Activated naive CD4-positive, alpha-beta T cell treated with anti-CD3 and anti-CD28 coated beads, Interleukin-2, amount 50 U/mL, for 24 hours (primary cell): ENCODE data around the gene NUP133.
"Not testable (repeated sequence)": the region's sequence is repeated elsewhere in the genome, so short reads cannot be mapped to it uniquely, and the experiment has no call there.

ENCODE experiments used
- H3K27ac Mint-ChIP-seq: one replicate; pipeline ENCODE4 v1.8.0; 2021; ENCODE audit warnings: mild to moderate bottlenecking, mixed read lengths
- H3K27me3 Mint-ChIP-seq: one replicate; pipeline ENCODE4 v1.8.0; 2021; ENCODE audit warnings: mixed read lengths
- H3K36me3 Mint-ChIP-seq: one replicate; pipeline ENCODE4 v1.8.0; 2021; ENCODE audit warnings: mixed read lengths
- H3K4me1 Mint-ChIP-seq: one replicate; pipeline ENCODE4 v1.8.0; 2021; ENCODE audit warnings: mixed read lengths
- H3K4me3 Mint-ChIP-seq: one replicate; pipeline ENCODE4 v1.8.0; 2021; ENCODE audit warnings: mild to moderate bottlenecking, mixed read lengths
- H3K9me3 Mint-ChIP-seq: one replicate; pipeline ENCODE4 v1.8.0; 2021; ENCODE audit warnings: mixed read lengths

Gene NUP133

GRCh38 chr1:229529639-229530038 lies 21.5 kb upstream of the NUP133 start:
- Mint-ChIP-seq H3K27ac (no peak overlapping the region), H3K36me3 (peaks cover 20% of the 10 kb centered on the region), H3K4me3 (no peak overlapping the region), H3K9me3 (no peaks in the 10 kb centered on the region), H3K4me1 (no peaks in the 10 kb centered on the region), H3K27me3 (no peaks in the 10 kb centered on the region)

GRCh38 chr1:229526695-229527094 lies 18.6 kb upstream of the NUP133 start:
- H3K27ac Mint-ChIP-seq, result no peak overlapping the region
- peaks cover 18% of the 10 kb centered on the region for H3K36me3 Mint-ChIP-seq
- H3K4me3 Mint-ChIP-seq, result no peak overlapping the region
- H3K4me1 Mint-ChIP-seq, result no peaks in the 10 kb centered on the region
- no peaks in the 10 kb centered on the region for H3K27me3 Mint-ChIP-seq
- H3K9me3 Mint-ChIP-seq, result no peaks in the 10 kb centered on the region

GRCh38 chr1:229523052-229523451 lies 14.9 kb upstream of the NUP133 start:
- no peak overlapping the region for H3K27ac Mint-ChIP-seq
- H3K36me3 Mint-ChIP-seq, result peaks cover 9% of the 10 kb centered on the region
- no peaks in the 10 kb centered on the region for H3K4me1 Mint-ChIP-seq
- H3K27me3 Mint-ChIP-seq, result no peaks in the 10 kb centered on the region
- H3K4me3 Mint-ChIP-seq, result no peak overlapping the region
- H3K9me3 Mint-ChIP-seq, result no peaks in the 10 kb centered on the region

- Mint-ChIP-seq H3K9me3 (no peaks in the 10 kb centered on the region), H3K27me3 (no peaks in the 10 kb centered on the region), H3K27ac (peak overlapping the region; percentile 41), H3K4me3 (no peak overlapping the region), H3K4me1 (peaks cover 8% of the 10 kb centered on the region), H3K36me3 (no peaks in the 10 kb centered on the region)
Measured at GRCh38 chr1:229514578-229515275, 6.6 kb upstream of the NUP133 start.

GRCh38 chr1:229511625-229512024 lies 3.5 kb upstream of the NUP133 start:
- H3K4me3 Mint-ChIP-seq, H3K9me3 Mint-ChIP-seq, H3K27me3 Mint-ChIP-seq, H3K36me3 Mint-ChIP-seq, H3K27ac Mint-ChIP-seq: not testable (repeated sequence)
- peaks cover 30% of the 10 kb centered on the region for H3K4me1 Mint-ChIP-seq

- not testable (repeated sequence) for H3K4me3 Mint-ChIP-seq, H3K9me3 Mint-ChIP-seq, H3K36me3 Mint-ChIP-seq, H3K27ac Mint-ChIP-seq, H3K27me3 Mint-ChIP-seq
- H3K4me1 Mint-ChIP-seq, result peaks cover 31% of the 10 kb centered on the region
Measured at GRCh38 chr1:229511201-229511600, 3.1 kb upstream of the NUP133 start.

- peak overlapping the region; percentile 97 for H3K4me3 Mint-ChIP-seq
- H3K4me1 Mint-ChIP-seq, result peaks cover 33% of the 10 kb centered on the region
- no peaks in the 10 kb centered on the region for H3K27me3 Mint-ChIP-seq
- peak overlapping the region; percentile 99 for H3K27ac Mint-ChIP-seq
- no peaks in the 10 kb centered on the region for H3K9me3 Mint-ChIP-seq
- no peaks in the 10 kb centered on the region for H3K36me3 Mint-ChIP-seq
Measured at GRCh38 chr1:229509576-229509975, 1.4 kb upstream of the NUP133 start.

- no peaks in the 10 kb centered on the region for H3K9me3 Mint-ChIP-seq
- no peaks in the 10 kb centered on the region for H3K36me3 Mint-ChIP-seq
- no peaks in the 10 kb centered on the region for H3K27me3 Mint-ChIP-seq
- peak overlapping the region; percentile 99 for H3K27ac Mint-ChIP-seq
- peak overlapping the region; percentile 97 for H3K4me3 Mint-ChIP-seq
- H3K4me1 Mint-ChIP-seq, result peaks cover 35% of the 10 kb centered on the region
Measured at GRCh38 chr1:229508823-229509337, 739 bp upstream of the NUP133 start.

- peaks cover 35% of the 10 kb centered on the region for H3K4me1 Mint-ChIP-seq
- peak overlapping the region; percentile 92 for H3K27ac Mint-ChIP-seq
- H3K4me3 Mint-ChIP-seq, result peak overlapping the region; percentile 97
- H3K9me3 Mint-ChIP-seq, result no peaks in the 10 kb centered on the region
- no peaks in the 10 kb centered on the region for H3K27me3 Mint-ChIP-seq
- no peaks in the 10 kb centered on the region for H3K36me3 Mint-ChIP-seq
Measured at GRCh38 chr1:229507502-229507901, 639 bp downstream of the NUP133 start.

GRCh38 chr1:229506633-229507032 lies 1.5 kb downstream of the NUP133 start:
- peak overlapping the region; percentile 97 for H3K4me3 Mint-ChIP-seq
- no peaks in the 10 kb centered on the region for H3K36me3 Mint-ChIP-seq
- H3K27me3 Mint-ChIP-seq, result no peaks in the 10 kb centered on the region
- H3K9me3 Mint-ChIP-seq, result no peaks in the 10 kb centered on the region
- peak overlapping the region; percentile 59 for H3K27ac Mint-ChIP-seq
- H3K4me1 Mint-ChIP-seq, result peaks cover 35% of the 10 kb centered on the region

GRCh38 chr1:229495782-229496181 lies 12.4 kb downstream of the NUP133 start:
- no peak overlapping the region for H3K27ac Mint-ChIP-seq
- no peaks in the 10 kb centered on the region for H3K9me3 Mint-ChIP-seq
- H3K27me3 Mint-ChIP-seq, result no peaks in the 10 kb centered on the region
- no peaks in the 10 kb centered on the region for H3K4me1 Mint-ChIP-seq
- no peak overlapping the region for H3K4me3 Mint-ChIP-seq
- peaks cover 17% of the 10 kb centered on the region for H3K36me3 Mint-ChIP-seq

GRCh38 chr1:229487181-229487580 lies 21.0 kb downstream of the NUP133 start:
- H3K27ac Mint-ChIP-seq, result no peak overlapping the region
- no peak overlapping the region for H3K4me3 Mint-ChIP-seq
- no peaks in the 10 kb centered on the region for H3K9me3 Mint-ChIP-seq
- H3K4me1 Mint-ChIP-seq, result peaks cover 1% of the 10 kb centered on the region
- H3K27me3 Mint-ChIP-seq, result no peaks in the 10 kb centered on the region
- peaks cover 20% of the 10 kb centered on the region for H3K36me3 Mint-ChIP-seq

- H3K9me3 Mint-ChIP-seq, result no peaks in the 10 kb centered on the region
- peaks cover 20% of the 10 kb centered on the region for H3K36me3 Mint-ChIP-seq
- no peaks in the 10 kb centered on the region for H3K27me3 Mint-ChIP-seq
- H3K4me1 Mint-ChIP-seq, result peaks cover 4% of the 10 kb centered on the region
- no peak overlapping the region for H3K4me3 Mint-ChIP-seq
- H3K27ac Mint-ChIP-seq, result no peak overlapping the region
Measured at GRCh38 chr1:229485318-229485717, 22.8 kb downstream of the NUP133 start.

GRCh38 chr1:229482511-229482910 lies 25.6 kb downstream of the NUP133 start:
- Mint-ChIP-seq H3K27me3 (no peaks in the 10 kb centered on the region), H3K9me3 (no peaks in the 10 kb centered on the region), H3K4me3 (no peak overlapping the region), H3K36me3 (peaks cover 23% of the 10 kb centered on the region), H3K4me1 (peaks cover 12% of the 10 kb centered on the region), H3K27ac (no peak overlapping the region)

GRCh38 chr1:229480495-229480894 lies 27.6 kb downstream of the NUP133 start:
- no peak overlapping the region for H3K27ac Mint-ChIP-seq
- H3K9me3 Mint-ChIP-seq, result no peaks in the 10 kb centered on the region
- H3K4me3 Mint-ChIP-seq, result no peak overlapping the region
- no peaks in the 10 kb centered on the region for H3K27me3 Mint-ChIP-seq
- peaks cover 21% of the 10 kb centered on the region for H3K36me3 Mint-ChIP-seq
- H3K4me1 Mint-ChIP-seq, result peaks cover 12% of the 10 kb centered on the region

GRCh38 chr1:229479660-229480399 lies 28.3 kb downstream of the NUP133 start:
- H3K27ac Mint-ChIP-seq, result no peak overlapping the region
- H3K4me1 Mint-ChIP-seq, result peaks cover 12% of the 10 kb centered on the region
- H3K4me3 Mint-ChIP-seq, result no peak overlapping the region
- H3K36me3 Mint-ChIP-seq, result peaks cover 19% of the 10 kb centered on the region
- H3K9me3 Mint-ChIP-seq, result no peaks in the 10 kb centered on the region
- H3K27me3 Mint-ChIP-seq, result no peaks in the 10 kb centered on the region
